Muscle layer of duodenum (tissue), 2 donors: Measurements from ENCODE around the gene CPT1C.

ENCODE experiments used
- H3K27ac ChIP-seq: one replicate; pipeline ENCODE4 v1.7.0; 2013; ENCODE audit warnings: mild to moderate bottlenecking, low read length
- H3K27me3 ChIP-seq: one replicate; pipeline ENCODE4 v1.7.0; 2013; ENCODE audit warnings: low read depth, mild to moderate bottlenecking, control low read depth, low read length
- H3K36me3 ChIP-seq, 2 donors: one replicate each; pipeline ENCODE4 v1.7.0; 2013; ENCODE audit warnings: low read length in 2 of 2, control low read depth in 1 of 2, mild to moderate bottlenecking in 1 of 2; ENCODE audit not compliant: insufficient read depth in 2 of 2, control insufficient read depth in 1 of 2
- H3K4me1 ChIP-seq, 2 donors: one replicate each; pipeline ENCODE4 v1.7.0; 2013; ENCODE audit warnings: low read length in 2 of 2, mild to moderate bottlenecking in 2 of 2, control low read depth in 1 of 2, moderate library complexity in 1 of 2; ENCODE audit not compliant: insufficient read depth in 2 of 2, control insufficient read depth in 1 of 2
- H3K4me3 ChIP-seq, 2 donors: one replicate each; pipeline ENCODE4 v1.7.0; 2013; ENCODE audit warnings: low read length in 2 of 2, low read depth in 1 of 2, mild to moderate bottlenecking in 1 of 2
- H3K9me3 ChIP-seq, 2 donors: one replicate each; pipeline ENCODE4 v1.7.0; 2013; ENCODE audit warnings: low read length in 2 of 2, control low read depth in 1 of 2, mild to moderate bottlenecking in 1 of 2; ENCODE audit not compliant: control insufficient read depth in 1 of 2
- donor health status: healthy.

CPT1C gene

DNA sequence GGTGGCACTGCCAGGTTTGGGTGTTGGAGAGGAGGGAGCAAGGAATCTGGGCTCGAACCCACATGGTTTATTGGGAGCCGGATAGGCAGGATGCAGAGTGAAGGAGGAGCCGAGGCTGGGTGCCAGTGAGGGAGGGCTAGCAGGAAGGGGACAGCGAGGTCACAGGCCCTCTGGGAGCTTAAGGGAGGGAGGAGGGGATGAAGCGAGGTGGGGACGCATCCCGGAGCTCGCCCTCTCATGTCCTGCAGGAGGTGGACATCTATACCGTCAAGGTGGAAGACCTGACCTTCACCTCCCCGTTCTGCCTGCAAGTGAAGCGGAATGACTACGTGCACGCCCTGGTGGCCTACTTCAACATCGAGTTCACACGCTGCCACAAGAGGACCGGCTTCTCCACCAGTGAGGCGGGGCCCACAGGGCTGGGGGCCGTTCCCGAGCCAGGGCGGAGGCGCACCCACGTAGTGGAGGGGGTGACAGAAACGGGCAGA lies 5.0 kb upstream of the CPT1C start:
- Histone ChIP-seq H3K27ac (no peak overlapping the region), H3K36me3 (peaks cover 20 to 53% of the 10 kb centered on the region in 2 donors), H3K4me1 (peaks cover 4 to 26% of the 10 kb centered on the region in 2 donors), H3K27me3 (peaks cover 12% of the 10 kb centered on the region), H3K4me3 (no peak overlapping the region), H3K9me3 (no peaks in the 10 kb centered on the region)

GRCh38 chr19:49686503-49687088 lies 4.3 kb upstream of the CPT1C start:
- H3K4me3 ChIP-seq: no peak overlapping the region
- H3K9me3 ChIP-seq: no peaks in the 10 kb centered on the region
- H3K4me1 ChIP-seq: peaks cover 4 to 28% of the 10 kb centered on the region in 2 donors
- peaks cover 20 to 53% of the 10 kb centered on the region in 2 donors for H3K36me3 ChIP-seq
- H3K27me3 ChIP-seq: peaks cover 19% of the 10 kb centered on the region
- H3K27ac ChIP-seq: no peak overlapping the region

GRCh38 chr19:49687150-49687549 lies 3.8 kb upstream of the CPT1C start:
- H3K36me3 ChIP-seq: peaks cover 15 to 47% of the 10 kb centered on the region in 2 donors

GRCh38 chr19:49687566-49688316 lies 3.2 kb upstream of the CPT1C start:
- Histone ChIP-seq H3K27ac (no peak overlapping the region), H3K27me3 (peaks cover 19% of the 10 kb centered on the region), H3K4me1 (peaks cover 4 to 29% of the 10 kb centered on the region in 2 donors), H3K9me3 (no peaks in the 10 kb centered on the region), H3K4me3 (no peak overlapping the region), H3K36me3 (peaks cover 10 to 42% of the 10 kb centered on the region in 2 donors)

More at GRCh38 chr19:49687150-49687549, 3.8 kb upstream of the CPT1C start:
- H3K27ac ChIP-seq: no peak overlapping the region
- peaks cover 19% of the 10 kb centered on the region for H3K27me3 ChIP-seq
- no peaks in the 10 kb centered on the region for H3K9me3 ChIP-seq
- no peak overlapping the region for H3K4me3 ChIP-seq
- peaks cover 4 to 29% of the 10 kb centered on the region in 2 donors for H3K4me1 ChIP-seq

DNA sequence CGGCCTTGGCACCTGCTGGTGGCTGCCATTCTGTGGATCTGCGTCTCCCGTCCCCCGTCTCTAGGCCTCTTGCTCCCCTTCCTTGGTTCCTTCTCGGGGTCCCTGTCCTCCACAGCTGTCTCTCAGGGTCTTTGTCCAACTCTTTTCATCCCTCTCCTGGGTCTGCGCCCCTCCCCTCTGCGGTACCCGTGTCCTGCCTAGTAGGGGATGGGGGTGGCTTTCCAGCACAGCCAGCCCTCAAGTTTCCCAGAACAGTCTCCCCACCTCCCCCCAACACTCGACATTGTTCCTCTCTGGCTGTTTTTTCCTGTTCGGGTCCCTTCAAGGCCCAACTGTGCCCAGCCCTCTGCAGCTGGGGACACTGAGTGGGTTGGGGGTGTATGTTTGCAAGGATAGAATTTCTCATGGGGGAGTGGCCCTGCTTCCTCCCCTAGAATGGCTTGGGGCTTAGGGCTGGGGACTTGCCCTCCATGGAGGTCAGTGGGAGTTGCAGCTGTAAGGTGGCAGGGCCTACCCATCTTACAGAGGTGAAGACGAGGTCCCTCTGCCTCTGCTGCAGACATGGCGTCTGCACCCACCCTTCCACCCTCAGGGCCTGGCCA lies 2.3 kb upstream of the CPT1C start:
- Histone ChIP-seq H3K27ac (no peak overlapping the region), H3K9me3 (no peaks in the 10 kb centered on the region), H3K36me3 (peaks cover 10 to 39% of the 10 kb centered on the region in 2 donors), H3K4me1 (peaks cover 4 to 29% of the 10 kb centered on the region in 2 donors), H3K27me3 (peaks cover 19% of the 10 kb centered on the region), H3K4me3 (no peak overlapping the region)

- Histone ChIP-seq H3K4me3 (peak within 1 kb of the TSS; percentile 65 to 66), H3K4me1 (peaks cover 4 to 29% of the 10 kb centered on the region in 2 donors), H3K27ac (no peak within 1 kb of the TSS), H3K36me3 (peaks cover 6 to 32% of the 10 kb centered on the region in 2 donors), H3K9me3 (no peaks in the 10 kb centered on the region), H3K27me3 (peaks cover 19% of the 10 kb centered on the region)
Observed at GRCh38 chr19:49689133-49690078, 1.5 kb upstream of the CPT1C start, which contains the start of gene ADM5. TSS of gene ADM5 (plus strand) at chr19:49689594. CDS start at chr19:49689838, 244 bp downstream.

GRCh38 chr19:49690079-49690655 lies 749 bp upstream of the CPT1C start:
- Histone ChIP-seq H3K4me3 (peak overlapping the region; percentile 65 to 66), H3K36me3 (peaks cover 2 to 27% of the 10 kb centered on the region in 2 donors), H3K27me3 (peaks cover 19% of the 10 kb centered on the region), H3K27ac (no peak overlapping the region), H3K4me1 (peaks cover 4 to 29% of the 10 kb centered on the region in 2 donors), H3K9me3 (no peaks in the 10 kb centered on the region)

DNA sequence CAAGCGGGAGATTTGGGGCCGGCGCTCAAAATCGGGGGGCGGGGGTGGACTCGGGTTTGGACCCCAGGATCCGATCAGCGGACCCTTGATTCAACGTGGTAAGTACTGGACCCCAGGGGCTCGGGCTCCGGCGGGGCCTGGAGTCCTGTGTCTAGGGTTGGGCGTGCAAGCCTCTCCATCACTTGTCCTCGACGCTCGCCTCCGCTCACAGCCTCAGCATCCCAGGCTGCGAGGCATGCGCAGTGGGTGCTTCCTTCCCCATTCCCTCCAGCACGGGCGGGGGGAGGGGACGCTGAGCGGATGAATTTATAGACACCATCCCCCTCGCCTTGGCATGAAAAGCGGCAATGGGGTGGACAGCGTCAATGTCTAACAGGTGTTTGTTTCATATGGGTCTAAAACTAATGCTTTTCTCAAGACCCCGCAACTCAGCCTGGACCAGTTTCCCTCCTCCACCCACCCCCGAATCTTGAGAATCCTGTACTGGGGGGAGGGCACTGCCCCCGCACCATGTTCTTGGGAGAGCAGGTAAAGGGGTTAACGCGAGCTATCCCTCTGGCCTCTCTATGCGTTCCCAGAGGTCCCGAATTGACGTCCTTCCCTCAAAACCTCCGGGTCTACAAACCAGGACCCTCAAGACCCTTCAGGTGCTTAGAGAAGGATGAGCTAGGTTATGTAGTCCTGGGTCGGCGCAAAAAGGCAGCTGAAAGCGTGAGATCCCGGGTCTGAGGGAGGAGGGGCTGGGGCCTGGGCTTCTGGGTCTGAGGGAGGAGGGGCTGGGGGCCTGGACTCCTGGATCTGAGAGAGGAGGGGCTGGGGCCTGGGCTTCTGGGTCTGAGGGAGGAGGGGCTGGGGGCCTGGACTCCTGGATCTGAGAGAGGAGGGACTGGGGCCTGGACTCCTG lies 579 bp downstream of the CPT1C start:
- Histone ChIP-seq H3K27me3 (peaks cover 19% of the 10 kb centered on the region), H3K4me3 (peak overlapping the region; percentile 65 to 66), H3K36me3 (peaks cover 0 to 14% of the 10 kb centered on the region in 2 donors), H3K9me3 (no peaks in the 10 kb centered on the region), H3K4me1 (peaks cover 4 to 25% of the 10 kb centered on the region in 2 donors), H3K27ac (no peak overlapping the region)

GRCh38 chr19:49692147-49692506 lies 1.2 kb downstream of the CPT1C start:
- H3K27me3 ChIP-seq: peaks cover 19% of the 10 kb centered on the region
- H3K9me3 ChIP-seq: no peaks in the 10 kb centered on the region
- peaks cover 0 to 9% of the 10 kb centered on the region in 2 donors for H3K36me3 ChIP-seq
- H3K4me3 ChIP-seq: no peak overlapping the region
- H3K27ac ChIP-seq: no peak overlapping the region
- H3K4me1 ChIP-seq: peaks cover 4 to 25% of the 10 kb centered on the region in 2 donors

GRCh38 chr19:49696115-49696514 lies 5.2 kb downstream of the CPT1C start:
- no peaks in the 10 kb centered on the region for H3K36me3 ChIP-seq
- H3K9me3 ChIP-seq: no peaks in the 10 kb centered on the region
- no peak overlapping the region for H3K4me3 ChIP-seq
- no peak overlapping the region for H3K27ac ChIP-seq
- H3K27me3 ChIP-seq: peaks cover 5% of the 10 kb centered on the region
- H3K4me1 ChIP-seq: peaks cover 0 to 6% of the 10 kb centered on the region in 2 donors
